ENCODE measurements around the gene ABCG4. TPM values are rescaled to one million over a fixed set of nuclear protein-coding genes. Genes with fewer than 3 reads are reported as not detected.

ABCG4 gene
- total and polyA plus RNA-seq, 4 donors: 0.03 to 0.17 (median 0.05) TPM; not detected in 1

DNA sequence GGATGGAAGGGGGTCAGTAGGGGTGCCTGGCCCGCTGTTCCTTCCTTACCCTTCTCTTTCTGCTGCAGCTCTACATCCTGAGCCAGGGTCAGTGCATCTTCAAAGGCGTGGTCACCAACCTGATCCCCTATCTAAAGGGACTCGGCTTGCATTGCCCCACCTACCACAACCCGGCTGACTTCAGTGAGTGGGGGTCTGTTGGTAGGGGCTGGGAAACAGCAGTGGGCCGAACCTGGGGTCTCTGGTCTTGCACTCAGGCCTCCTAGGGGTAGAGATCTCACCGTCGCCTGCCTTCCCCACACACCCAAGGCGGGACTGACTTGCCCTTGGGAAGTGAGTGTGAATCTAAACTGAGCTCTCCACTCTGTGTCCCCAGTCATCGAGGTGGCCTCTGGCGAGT, 7.6 kb downstream of the ABCG4 start (continued):
- TF ChIP-seq, protein P1, sequence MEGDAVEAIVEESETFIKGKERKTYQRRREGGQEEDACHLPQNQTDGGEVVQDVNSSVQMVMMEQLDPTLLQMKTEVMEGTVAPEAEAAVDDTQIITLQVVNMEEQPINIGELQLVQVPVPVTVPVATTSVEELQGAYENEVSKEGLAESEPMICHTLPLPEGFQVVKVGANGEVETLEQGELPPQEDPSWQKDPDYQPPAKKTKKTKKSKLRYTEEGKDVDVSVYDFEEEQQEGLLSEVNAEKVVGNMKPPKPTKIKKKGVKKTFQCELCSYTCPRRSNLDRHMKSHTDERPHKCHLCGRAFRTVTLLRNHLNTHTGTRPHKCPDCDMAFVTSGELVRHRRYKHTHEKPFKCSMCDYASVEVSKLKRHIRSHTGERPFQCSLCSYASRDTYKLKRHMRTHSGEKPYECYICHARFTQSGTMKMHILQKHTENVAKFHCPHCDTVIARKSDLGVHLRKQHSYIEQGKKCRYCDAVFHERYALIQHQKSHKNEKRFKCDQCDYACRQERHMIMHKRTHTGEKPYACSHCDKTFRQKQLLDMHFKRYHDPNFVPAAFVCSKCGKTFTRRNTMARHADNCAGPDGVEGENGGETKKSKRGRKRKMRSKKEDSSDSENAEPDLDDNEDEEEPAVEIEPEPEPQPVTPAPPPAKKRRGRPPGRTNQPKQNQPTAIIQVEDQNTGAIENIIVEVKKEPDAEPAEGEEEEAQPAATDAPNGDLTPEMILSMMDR (IDR thresholded peaks at IDR 0.05; ENCODE audit: low read depth, low read length, missing input control): no peak

DNA sequence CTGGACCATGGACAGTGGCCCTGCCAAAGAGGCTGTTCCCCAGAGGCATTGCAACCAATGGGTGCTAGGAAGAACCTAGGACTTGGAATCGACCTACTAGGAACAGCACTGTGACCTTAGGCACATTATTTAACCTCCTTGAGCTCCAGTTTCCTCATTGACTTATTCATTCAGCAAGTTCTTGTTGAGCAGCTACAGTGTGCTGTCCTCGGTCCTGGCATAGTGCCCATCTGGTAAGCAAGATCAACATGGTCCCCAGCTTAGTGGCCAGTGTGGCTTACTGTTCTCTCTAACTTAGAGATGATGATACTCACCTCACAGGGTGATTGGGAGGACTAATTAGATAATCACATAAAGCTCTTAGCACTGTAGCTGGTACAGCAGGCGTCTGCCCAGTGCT, 8.2 kb downstream of the ABCG4 start:
- Histone ChIP-seq H3K36me3 (ENCODE audit: control insufficient read depth in 4 of 4, insufficient read depth in 3 of 4, low read depth in 1 of 4, low read length in 3 of 4) (no peaks in the 10 kb centered on the region), H3K27ac (ENCODE audit: low read depth in 1 of 2, low read length in 2 of 2) (no peak overlapping the region), H3K4me1 (ENCODE audit: control insufficient read depth in 4 of 4, insufficient read depth in 4 of 4, low read length in 3 of 4) (no peaks in the 10 kb centered on the region), H3K27me3 (ENCODE audit: control insufficient read depth in 4 of 4, insufficient read depth in 4 of 4, low read length in 3 of 4) (no peaks in the 10 kb centered on the region), H3K4me3 (ENCODE audit: low read depth in 1 of 3, low read length in 3 of 3) (no peak overlapping the region), H3K9me3 (ENCODE audit: control insufficient read depth in 4 of 4, low read length in 3 of 4) (no peaks in the 10 kb centered on the region), H3K9ac (ENCODE audit: low read depth in 1 of 2, low read length in 2 of 2) (no peak overlapping the region)
- TF ChIP-seq FOXA1 (IDR thresholded peaks at IDR 0.05) (no peak), RXRA (IDR thresholded peaks at IDR 0.05) (no peak), ZBTB33 (IDR thresholded peaks at IDR 0.05) (no peak), TAF1 (conservative IDR thresholded peaks at IDR 0.05) (no peak)
- WGBS: 42% methylated on average over 3 of the region's 3 CpGs
- no peak for DNase-seq (ENCODE audit: low spot score)

DNA sequence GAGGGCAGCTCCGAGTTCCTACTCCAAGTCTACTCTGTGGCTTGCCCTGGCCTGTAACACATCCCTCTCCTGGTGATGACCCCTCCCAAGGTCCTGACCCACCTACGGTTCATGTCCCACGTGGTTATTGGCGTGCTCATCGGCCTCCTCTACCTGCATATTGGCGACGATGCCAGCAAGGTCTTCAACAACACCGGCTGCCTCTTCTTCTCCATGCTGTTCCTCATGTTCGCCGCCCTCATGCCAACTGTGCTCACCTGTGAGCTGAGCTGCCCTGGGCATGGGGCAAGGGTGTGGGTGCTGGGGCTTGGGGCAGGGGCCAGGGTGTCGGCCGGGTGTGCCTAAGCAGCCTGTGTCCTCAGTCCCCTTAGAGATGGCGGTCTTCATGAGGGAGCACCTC, 9.6 kb downstream of the ABCG4 start:
- WGBS: 91% methylated on average over 13 of the region's 13 CpGs
- H3K9me3 ChIP-seq (ENCODE audit: control insufficient read depth in 4 of 4, low read length in 3 of 4): no peaks in the 10 kb centered on the region
- no peak for DNase-seq (ENCODE audit: low spot score)
- H3K36me3 ChIP-seq (ENCODE audit: control insufficient read depth in 4 of 4, insufficient read depth in 3 of 4, low read depth in 1 of 4, low read length in 3 of 4): no peaks in the 10 kb centered on the region
- no peak overlapping the region for H3K4me3 ChIP-seq (ENCODE audit: low read depth in 1 of 3, low read length in 3 of 3)
- H3K27me3 ChIP-seq (ENCODE audit: control insufficient read depth in 4 of 4, insufficient read depth in 4 of 4, low read length in 3 of 4): no peaks in the 10 kb centered on the region
- TF ChIP-seq, protein P1 (IDR thresholded peaks at IDR 0.05; ENCODE audit: low read depth, low read length, missing input control): no peak
- no peak for TF ChIP-seq RXRA (IDR thresholded peaks at IDR 0.05)
- TF ChIP-seq SP1 (IDR thresholded peaks at IDR 0.05): no peak
- H3K9ac ChIP-seq (ENCODE audit: low read depth in 1 of 2, low read length in 2 of 2): no peak overlapping the region
- H3K4me1 ChIP-seq (ENCODE audit: control insufficient read depth in 4 of 4, insufficient read depth in 4 of 4, low read length in 3 of 4): no peaks in the 10 kb centered on the region
- H3K27ac ChIP-seq (ENCODE audit: low read depth in 1 of 2, low read length in 2 of 2): no peak overlapping the region

DNA sequence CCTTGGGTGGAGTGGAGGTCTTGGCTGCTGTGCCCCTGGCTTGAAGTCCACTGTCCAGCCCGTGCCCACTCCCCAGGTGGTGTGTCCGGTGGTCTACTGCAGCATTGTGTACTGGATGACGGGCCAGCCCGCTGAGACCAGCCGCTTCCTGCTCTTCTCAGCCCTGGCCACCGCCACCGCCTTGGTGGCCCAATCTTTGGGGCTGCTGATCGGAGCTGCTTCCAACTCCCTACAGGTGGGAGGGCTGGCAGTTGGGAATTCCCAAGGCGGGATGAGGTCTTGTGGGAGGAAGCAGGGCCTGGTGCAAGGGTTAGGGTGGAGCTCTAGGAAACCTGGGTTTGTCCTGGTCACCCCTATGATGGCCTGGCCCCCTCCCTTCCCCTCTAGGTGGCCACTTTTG, 11.3 kb downstream of the ABCG4 start:
- Histone ChIP-seq H3K4me3 (ENCODE audit: low read depth in 1 of 3, low read length in 3 of 3) (no peak overlapping the region), H3K27me3 (ENCODE audit: control insufficient read depth in 4 of 4, insufficient read depth in 4 of 4, low read length in 3 of 4) (no peaks in the 10 kb centered on the region), H3K4me1 (ENCODE audit: control insufficient read depth in 4 of 4, insufficient read depth in 4 of 4, low read length in 3 of 4) (no peaks in the 10 kb centered on the region), H3K9me3 (ENCODE audit: control insufficient read depth in 4 of 4, low read length in 3 of 4) (no peaks in the 10 kb centered on the region), H3K9ac (ENCODE audit: low read depth in 1 of 2, low read length in 2 of 2) (no peak overlapping the region), H3K36me3 (ENCODE audit: control insufficient read depth in 4 of 4, insufficient read depth in 3 of 4, low read depth in 1 of 4, low read length in 3 of 4) (no peaks in the 10 kb centered on the region), H3K27ac (ENCODE audit: low read depth in 1 of 2, low read length in 2 of 2) (no peak overlapping the region)
- WGBS: 94% methylated on average over 9 of the region's 9 CpGs
- no peak for DNase-seq (ENCODE audit: low spot score)
- TF ChIP-seq YY1 (IDR thresholded peaks at IDR 0.05) (no peak), REST (IDR thresholded peaks at IDR 0.05) (no peak), MAX (IDR thresholded peaks at IDR 0.05) (no peak), NR2F2 (IDR thresholded peaks at IDR 0.05) (no peak), FOXA2 (IDR thresholded peaks at IDR 0.05) (no peak), FOXA1 (IDR thresholded peaks at IDR 0.05) (no peak), GABPA (IDR thresholded peaks at IDR 0.05 in 1 of 2, conservative IDR thresholded peaks at IDR 0.05 in 1 of 2) (no peak)
- TF ChIP-seq, protein P2, sequence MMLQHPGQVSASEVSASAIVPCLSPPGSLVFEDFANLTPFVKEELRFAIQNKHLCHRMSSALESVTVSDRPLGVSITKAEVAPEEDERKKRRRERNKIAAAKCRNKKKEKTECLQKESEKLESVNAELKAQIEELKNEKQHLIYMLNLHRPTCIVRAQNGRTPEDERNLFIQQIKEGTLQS (IDR thresholded peaks at IDR 0.05): no peak
- TF ChIP-seq, protein P1 (IDR thresholded peaks at IDR 0.05; ENCODE audit: low read depth, low read length, missing input control): no peak
